Endothelial cell of umbilical vein (primary cell): ENCODE measurements around the gene RBM28. TPM values are rescaled to one million over a fixed set of nuclear protein-coding genes. Genes with fewer than 3 reads are reported as not detected.

Experiments used
- BruUV-seq: library from RNA; stranded (reverse); fragments of 400-500 nt; replicated peaks from 2 replicates; lab custom pipeline; 2021; lab: Mats Ljungman, UMichigan
- CTCF ChIA-PET: fragments of 300-600, 350-600 bp; sonication (Branson Sonifier 250); formaldehyde crosslinking; loops from one replicate; lab custom pipeline; 2021; ENCODE audit warnings: antibody characterized with exemption, inconsistent platforms; lab: Charles Lee
- POLR2A ChIA-PET: fragments of 300-600, 350-600 bp; sonication (Branson Sonifier 250); formaldehyde crosslinking; loops from one replicate; lab custom pipeline; 2021; ENCODE audit warnings: antibody characterized with exemption, inconsistent platforms; lab: Charles Lee
- DNase-seq: peaks from one replicate; pipeline ENCODE4 v3.0.0-alpha.2; 2011; ENCODE audit warnings: low read depth, low spot score
- FAIRE-seq: peaks from 2 replicates; lab custom pipeline; 2011; peaks lifted over from hg19 to GRCh38; lab: Jason Lieb, UNC
- H2AFZ ChIP-seq: 2 replicates; pipeline ENCODE4 v1.6.0; 2012; ENCODE audit warnings: low read depth, low read length, control low read depth, inconsistent platforms
- H3K27ac ChIP-seq: 2 replicates; pipeline ENCODE4 v1.5.1; 2011; ENCODE audit warnings: low read depth, mild to moderate bottlenecking, control low read depth, low read length, moderate library complexity; ENCODE audit not compliant: insufficient read depth
- H3K27me3 ChIP-seq, 2 experiments: 2 replicates each; pipeline versions ENCODE4 v1.6.0 to v1.6.1; 2011; ENCODE audit warnings: low read length in 2 of 2, mixed read lengths in 1 of 2; ENCODE audit not compliant: control insufficient read depth in 2 of 2, insufficient read depth in 2 of 2
- H3K36me3 ChIP-seq, 2 experiments: 2 replicates in 1 of 2; 3 replicates in 1 of 2; pipeline ENCODE4 v1.5.1; 2011; ENCODE audit warnings: low read length in 2 of 2, mild to moderate bottlenecking in 1 of 2, moderate library complexity in 1 of 2; ENCODE audit not compliant: control insufficient read depth in 2 of 2, insufficient read depth in 2 of 2; ENCODE audit errors: extremely low read depth in 1 of 2
- H3K4me1 ChIP-seq: 3 replicates; pipeline ENCODE4 v1.5.1; 2011; ENCODE audit warnings: mild to moderate bottlenecking, low read length; ENCODE audit not compliant: control insufficient read depth, insufficient read depth; ENCODE audit errors: extremely low read depth
- H3K4me2 ChIP-seq: 2 replicates; pipeline ENCODE4 v1.6.1; 2011; ENCODE audit warnings: low read length, control low read depth, mixed read lengths; ENCODE audit not compliant: insufficient read depth
- H3K4me3 ChIP-seq, 3 experiments: fragments of 200-600 bp in 1 of 3; sonication (generic), shearing (Covaris generic) in 1 of 3; replicated peaks in 1 of 3; 2 replicates each; pipeline ENCODE4 v1.5.1; 2011 to 2016; ENCODE audit warnings: control low read depth in 3 of 3, low read length in 3 of 3, mild to moderate bottlenecking in 2 of 3, inconsistent platforms in 1 of 3, low read depth in 1 of 3, moderate library complexity in 1 of 3; ENCODE audit not compliant: insufficient read depth in 1 of 3
- H3K79me2 ChIP-seq: 2 replicates; pipeline ENCODE4 v1.6.0; 2012; ENCODE audit warnings: low read length, inconsistent platforms; ENCODE audit not compliant: control insufficient read depth, insufficient read depth
- H3K9ac ChIP-seq: replicated peaks from 2 replicates; pipeline ENCODE3; 2011; ENCODE audit warnings: low read length, control low read depth; ENCODE audit not compliant: insufficient read depth; ENCODE audit errors: extremely low read depth
- H3K9me1 ChIP-seq: replicated peaks from 3 replicates; pipeline ENCODE4 v1.6.0; 2011; ENCODE audit warnings: mild to moderate bottlenecking, low read length; ENCODE audit not compliant: control insufficient read depth, insufficient read depth; ENCODE audit errors: extremely low read depth
- H3K9me3 ChIP-seq: replicated peaks from 2 replicates; pipeline ENCODE4 v1.5.1; 2012; ENCODE audit warnings: low read length, inconsistent platforms; ENCODE audit not compliant: control insufficient read depth, insufficient read depth
- H4K20me1 ChIP-seq: replicated peaks from 2 replicates; pipeline ENCODE3; 2011; ENCODE audit warnings: mild to moderate bottlenecking, low read length; ENCODE audit not compliant: control insufficient read depth, insufficient read depth; ENCODE audit errors: extremely low read depth
- CTCF ChIP-seq, 2 donors: IDR thresholded peaks; 1 replicate in 1 of 2; 2 replicates in 1 of 2; pipeline ENCODE4 v1.5.1; 2011; ENCODE audit warnings: low read length in 2 of 2, mild to moderate bottlenecking in 2 of 2, moderate library complexity in 2 of 2, control low read depth in 1 of 2, inconsistent platforms in 1 of 2, low read depth in 1 of 2; ENCODE audit not compliant: insufficient read depth in 1 of 2; ENCODE audit errors: extremely low read depth in 1 of 2
- EZH2 ChIP-seq: IDR thresholded peaks from 2 replicates; pipeline ENCODE4 v1.6.1; 2012; ENCODE audit warnings: borderline replicate concordance, low read depth, mild to moderate bottlenecking, moderate library complexity, low read length, inconsistent platforms; ENCODE audit not compliant: severe bottlenecking
- FOS ChIP-seq: IDR thresholded peaks from 2 replicates; pipeline ENCODE4 v1.6.1; 2011; ENCODE audit warnings: mild to moderate bottlenecking, low read length, moderate library complexity, borderline replicate concordance; ENCODE audit not compliant: insufficient read depth
- GATA2 ChIP-seq: IDR thresholded peaks from 2 replicates; pipeline ENCODE4 v1.7.0; 2011; ENCODE audit warnings: low read depth, mild to moderate bottlenecking, moderate library complexity, mixed read lengths, low read length; ENCODE audit not compliant: insufficient read length, insufficient read depth
- JUN ChIP-seq: IDR thresholded peaks from 2 replicates; pipeline ENCODE4 v1.6.1; 2011; ENCODE audit warnings: borderline replicate concordance, low read depth; ENCODE audit not compliant: insufficient read length, insufficient read depth
- MAX ChIP-seq: IDR thresholded peaks from 2 replicates; pipeline ENCODE4 v1.6.1; 2011; ENCODE audit not compliant: insufficient read depth, insufficient read length
- MYC ChIP-seq: IDR thresholded peaks from one replicate; pipeline ENCODE4 v1.6.1; 2011; ENCODE audit warnings: mild to moderate bottlenecking, low read depth, low read length
- POLR2A ChIP-seq: IDR thresholded peaks from 2 replicates; pipeline ENCODE4 v1.6.1; 2012; ENCODE audit warnings: low read depth, mild to moderate bottlenecking, control low read depth, low read length
- POLR2AphosphoS5 ChIP-seq: IDR thresholded peaks from 2 replicates; pipeline ENCODE4 v1.6.1; 2012; ENCODE audit warnings: low read depth, mild to moderate bottlenecking, control low read depth, low read length, moderate library complexity; ENCODE audit not compliant: insufficient read depth
- dilution Hi-C: fragments of 300-500 bp; cut with MboI; formaldehyde crosslinking; loops from one replicate; pipeline ENCODE4 v1.15.0; 2019; ENCODE audit warnings: low sequenced_read_pairs; ENCODE audit not compliant: extremely low pct_ligation_motif_present
- intact Hi-C: fragments of 100-400 bp; cut with micrococcal nuclease; formaldehyde crosslinking; loops from one replicate; pipeline ENCODE4 v1.10.0; 2022
- polyA plus RNA-seq, 4 experiments: library from polyadenylated mRNA; depleted of rRNA in 3 of 4; stranded (reverse) in 3 of 4; unstranded in 1 of 4; fragments of >200 nt; gene quantifications; 2 replicates each; pipeline versions ENCODE4 v1.2.1 to v1.2.3, GENCODE V29; 2011 to 2012; ENCODE audit warnings: missing spikeins in 1 of 4
- total RNA-seq: library from RNA; stranded (reverse); gene quantifications from 2 replicates; pipeline ENCODE4 v1.2.3, GENCODE V29; 2021

RBM28 gene
- total and polyA plus RNA-seq, 2 donors (not counting 3 experiments of a cell fraction or from before 2014, with no cell fraction given): 11.6 to 58.7 TPM

GRCh38 chr7:128303133-128303532 is 40.6 kb downstream of the RBM28 start:
- H3K4me1 ChIP-seq: no peaks in the 10 kb centered on the region
- no peaks in the 10 kb centered on the region for H3K27me3 ChIP-seq
- peaks cover 5 to 13% of the 10 kb centered on the region in 2 experiments for H3K36me3 ChIP-seq
- H4K20me1 ChIP-seq: no peaks in the 10 kb centered on the region
- H2AFZ ChIP-seq: no peak overlapping the region
- no peak overlapping the region for H3K27ac ChIP-seq
- FAIRE-seq: no peak
- dilution Hi-C loops (no loop called here), intact Hi-C loops (no loop called here)
- BruUV-seq: no TSS peak
- no peaks in the 10 kb centered on the region for H3K9me1 ChIP-seq
- H3K79me2 ChIP-seq: no peaks in the 10 kb centered on the region
- H3K9me3 ChIP-seq: no peaks in the 10 kb centered on the region
- ChIA-PET POLR2A (no interaction called here), CTCF (interaction anchor here (1.0 kb wide), 1 partner anchor 8 kb away, joined by 4 read pairs; no protein-coding TSS in a partner anchor)
- H3K4me3 ChIP-seq: no peak overlapping the region
- TF ChIP-seq FOS (no peak), GATA2 (no peak), MAX (no peak), POLR2AphosphoS5 (no peak), JUN (no peak), POLR2A (no peak), EZH2 (no peak), CTCF (IDR thresholded peaks at IDR 0.05; ENCODE audit: extremely low read depth in 1 of 2, insufficient read depth in 1 of 2, low read depth in 1 of 2, low read length in 2 of 2) (no peak), MYC (no peak)
- DNase-seq: no peak
- no peak overlapping the region for H3K4me2 ChIP-seq
- no peak overlapping the region for H3K9ac ChIP-seq
